ENCODE measurements around the gene NEURL1B.

- TF ChIP-seq CTCF (conservative IDR thresholded peaks at IDR 0.05; ENCODE audit: low read length) = no peak
- TF ChIP-seq EZH2phosphoT487 (IDR thresholded peaks at IDR 0.05; ENCODE audit: borderline replicate concordance, low read depth, low read length) = no peak
These were observed 48.1 kb downstream of the NEURL1B start for GRCh38 chr5:172689218-172689572.
